Stimulated activated CD4-positive, alpha-beta T cell treated with anti-CD3 and anti-CD28 coated beads, Interleukin-1b, Interleukin-23, amount 100 ng/mL, for 1 hour (primary cell): ENCODE measurements around the gene SLC26A11.

Experiments used
- DNase-seq, 2 donors: peaks; one replicate each; pipeline ENCODE4 v3.0.0-alpha.2; 2020; ENCODE audit warnings: low read depth in 2 of 2

SLC26A11 gene

GRCh38 chr17:80217703-80218362 is 2.4 kb upstream of the SLC26A11 start:
- DNase-seq = no peak

GRCh38 chr17:80218391-80218790 is 1.8 kb upstream of the SLC26A11 start:
- DNase-seq = no peak

DNA sequence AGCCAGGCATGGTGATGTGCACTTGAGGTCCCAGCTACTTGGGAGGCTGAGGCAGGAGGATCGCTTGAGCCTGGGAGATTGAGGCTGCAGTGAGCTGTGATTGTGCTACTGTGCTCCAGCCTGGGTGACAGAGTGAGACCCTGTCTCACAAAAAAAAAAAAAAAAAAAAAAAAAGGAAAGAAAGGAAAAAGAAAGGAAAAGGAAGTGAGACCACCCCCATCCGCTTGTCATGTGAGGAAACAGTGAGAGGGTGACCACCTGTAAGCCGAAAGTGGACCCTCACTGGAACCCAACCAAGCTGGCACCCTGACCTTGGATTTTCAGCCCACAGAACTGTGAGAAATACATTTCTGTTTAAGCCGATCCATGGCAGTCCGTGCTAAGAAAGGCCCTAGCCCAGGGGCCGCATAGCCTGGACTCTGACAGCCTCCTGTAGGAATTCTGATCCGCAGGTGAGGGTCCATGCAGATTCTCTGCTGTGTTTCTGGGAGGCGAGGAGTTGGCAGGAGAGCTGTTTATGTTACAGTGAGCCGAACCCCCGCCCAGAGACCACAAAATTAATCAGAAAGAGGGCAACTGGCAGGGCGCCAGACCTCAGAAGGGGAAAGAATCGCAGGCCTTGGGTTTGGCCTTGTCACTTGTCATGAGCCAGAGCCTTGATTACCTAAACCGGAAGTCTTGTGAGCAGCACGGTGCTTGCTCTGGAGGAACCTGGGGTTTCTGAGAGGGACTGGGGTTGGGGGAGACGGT is 1.0 kb upstream of the SLC26A11 start:
- peak; percentile 83 to 86 for DNase-seq

DNA sequence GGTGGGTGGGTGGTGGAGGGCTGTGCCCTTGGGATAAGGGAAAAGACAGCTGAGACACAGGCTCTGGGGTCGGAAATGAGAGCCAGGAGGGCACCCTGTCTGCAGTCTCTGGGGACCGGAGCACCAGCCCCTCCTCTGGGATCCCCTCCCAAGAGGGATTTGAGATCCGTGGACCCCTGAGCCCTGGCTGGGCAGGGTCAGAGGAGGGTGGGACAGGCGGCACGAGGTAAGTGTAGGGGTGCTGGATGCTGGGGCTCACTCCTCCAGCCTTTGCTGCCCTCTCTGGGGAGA is 519 bp upstream of the SLC26A11 start:
- no peak for DNase-seq

GRCh38 chr17:80220736-80221215 is 549 bp downstream of the SLC26A11 start:
- no peak for DNase-seq

GRCh38 chr17:80221351-80222105 is 1.3 kb downstream of the SLC26A11 start:
- no peak for DNase-seq

GRCh38 chr17:80222376-80223141 is 2.3 kb downstream of the SLC26A11 start:
- no peak for DNase-seq

- no peak for DNase-seq
These were observed 3.1 kb downstream of the SLC26A11 start for GRCh38 chr17:80223142-80223815.

DNA sequence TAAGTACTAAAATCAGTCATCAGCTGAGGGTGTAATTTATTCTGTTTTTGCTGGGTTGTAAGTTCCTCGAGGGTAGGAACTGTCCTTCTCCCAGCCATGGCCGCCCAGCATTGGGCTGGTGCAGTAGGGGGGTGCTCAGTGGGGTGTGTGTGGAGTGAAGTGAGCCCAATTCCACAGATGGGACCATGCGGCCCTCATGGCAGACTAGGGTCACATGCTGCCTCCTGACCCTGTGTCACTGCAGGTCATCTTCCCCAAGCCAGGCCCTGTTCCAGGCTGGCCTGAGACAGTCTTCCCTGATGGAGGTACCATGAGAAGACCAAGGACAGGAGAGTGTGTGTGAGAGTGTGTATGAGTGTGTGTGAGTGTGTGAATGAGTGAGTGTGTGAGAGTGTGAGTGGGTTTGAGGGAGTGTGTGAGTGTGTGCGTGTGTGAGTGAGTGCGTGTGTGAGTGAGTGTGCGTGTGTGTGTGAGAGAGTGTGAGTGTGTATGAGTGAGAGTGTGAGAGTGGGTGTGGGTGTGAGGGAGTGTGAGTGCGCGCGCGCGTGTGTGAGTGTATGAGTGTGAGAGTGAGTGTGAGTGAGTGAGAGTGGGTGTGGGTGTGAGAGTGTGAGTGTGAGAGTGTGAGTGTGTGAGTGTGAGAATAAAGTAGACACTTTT is 3.7 kb downstream of the SLC26A11 start:
- no peak for DNase-seq

DNA sequence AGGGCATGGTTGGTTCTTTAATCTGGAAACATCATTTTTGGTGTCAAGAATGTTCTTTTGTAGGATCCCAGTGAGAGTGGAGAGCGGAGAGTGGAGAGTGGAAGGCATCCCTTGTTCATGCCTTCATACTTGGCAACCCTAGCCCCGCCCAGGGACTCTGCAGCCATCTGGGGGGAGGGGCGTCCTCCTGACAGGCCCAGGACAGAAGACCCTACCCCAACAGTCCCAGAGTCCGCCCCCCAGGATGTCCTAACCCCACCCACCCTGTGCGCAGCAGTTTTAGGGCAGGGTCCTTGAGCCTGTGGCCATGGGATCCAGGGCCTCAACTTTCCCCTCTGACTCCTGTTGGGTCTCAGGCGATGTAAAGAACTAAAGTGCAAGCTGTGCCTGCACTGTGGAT is 4.5 kb downstream of the SLC26A11 start:
- DNase-seq = no peak

DNA sequence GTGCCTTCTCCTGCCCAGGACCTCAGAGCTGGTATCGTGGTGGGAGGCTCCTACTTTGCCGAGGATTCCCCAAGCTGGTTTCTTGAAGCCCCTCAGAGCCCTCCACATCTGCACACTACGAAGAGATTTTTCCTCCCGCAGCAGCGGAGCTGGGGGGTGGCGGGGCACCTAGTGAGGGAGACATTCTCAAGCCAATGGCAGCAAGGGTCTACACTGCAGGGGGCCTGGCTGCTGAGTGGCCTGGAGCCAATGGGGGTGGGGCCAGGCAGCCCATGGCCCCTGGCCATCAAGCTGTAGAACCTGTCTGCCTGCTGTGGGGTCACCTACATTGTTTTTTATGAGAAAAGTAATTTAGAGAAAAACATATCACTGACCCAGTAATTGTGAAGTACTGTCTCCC is 5.0 kb downstream of the SLC26A11 start:
- DNase-seq = no peak

- DNase-seq = no peak
These were observed 6.9 kb downstream of the SLC26A11 start for GRCh38 chr17:80227156-80227555.

- DNase-seq = no peak
These were observed 7.4 kb downstream of the SLC26A11 start for GRCh38 chr17:80227666-80228065.

DNA sequence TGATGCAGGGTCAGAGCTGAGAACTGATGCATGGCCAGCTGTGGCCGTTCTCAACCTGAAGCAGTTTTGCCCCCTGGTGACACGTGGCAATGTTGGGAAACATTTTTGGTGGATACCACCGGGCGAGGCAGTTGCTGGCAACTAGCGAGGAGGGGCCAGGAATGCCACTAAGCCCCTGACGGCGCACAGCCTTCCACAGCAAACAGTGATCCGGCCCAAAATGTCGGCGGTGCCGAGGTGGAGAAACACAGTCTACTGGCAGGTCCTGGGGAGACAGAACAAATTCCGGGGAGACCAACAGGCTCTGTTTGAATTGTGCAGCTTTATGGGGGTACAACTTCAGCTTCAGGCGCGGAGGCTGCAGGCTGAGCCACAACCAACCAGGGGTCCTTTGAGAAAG is 8.2 kb downstream of the SLC26A11 start:
- no peak for DNase-seq

- DNase-seq = no peak
These were observed 8.8 kb downstream of the SLC26A11 start for GRCh38 chr17:80229011-80229410.

- DNase-seq = no peak
These were observed 12.2 kb downstream of the SLC26A11 start for GRCh38 chr17:80232438-80232837.

DNA sequence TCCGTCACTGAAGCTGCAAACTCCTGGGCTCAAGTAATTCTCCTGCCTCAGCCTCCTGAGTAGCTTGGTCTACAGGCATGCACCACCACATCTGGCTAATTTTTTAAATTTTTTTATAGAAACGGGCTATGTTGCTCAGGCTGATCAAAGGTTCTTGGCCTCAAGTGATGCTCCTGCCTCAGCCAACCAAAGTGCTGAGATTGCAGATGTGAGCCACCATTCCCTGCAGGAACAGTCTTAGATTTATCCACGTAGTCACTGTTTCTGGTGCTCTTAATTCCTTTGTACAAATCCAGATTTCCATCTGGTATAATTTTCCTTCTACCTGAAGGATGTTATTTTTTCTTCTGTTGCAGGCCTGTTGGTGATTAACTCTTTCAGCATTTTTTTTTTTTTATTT is 13.0 kb downstream of the SLC26A11 start:
- DNase-seq = no peak

- no peak for DNase-seq
These were observed 16.7 kb downstream of the SLC26A11 start for GRCh38 chr17:80236911-80237310.

DNA sequence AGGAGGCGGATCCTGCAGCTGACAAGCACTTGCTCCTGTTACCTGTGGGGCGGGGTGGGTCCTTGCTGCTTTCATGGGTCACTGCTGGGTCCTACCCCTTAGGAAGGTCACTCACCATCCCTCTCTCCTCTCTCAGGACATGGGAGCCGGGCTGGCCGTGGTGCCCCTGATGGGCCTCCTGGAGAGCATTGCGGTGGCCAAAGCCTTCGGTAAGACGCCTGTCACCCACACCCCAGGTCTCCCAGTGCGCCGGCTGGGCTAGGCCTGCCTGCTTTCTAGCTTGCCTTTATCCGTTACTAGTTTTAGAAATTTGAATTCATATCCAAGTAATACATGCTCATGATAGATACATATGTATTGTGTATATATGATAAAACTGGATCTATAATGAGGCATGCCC is 17.2 kb downstream of the SLC26A11 start:
- no peak for DNase-seq

DNA sequence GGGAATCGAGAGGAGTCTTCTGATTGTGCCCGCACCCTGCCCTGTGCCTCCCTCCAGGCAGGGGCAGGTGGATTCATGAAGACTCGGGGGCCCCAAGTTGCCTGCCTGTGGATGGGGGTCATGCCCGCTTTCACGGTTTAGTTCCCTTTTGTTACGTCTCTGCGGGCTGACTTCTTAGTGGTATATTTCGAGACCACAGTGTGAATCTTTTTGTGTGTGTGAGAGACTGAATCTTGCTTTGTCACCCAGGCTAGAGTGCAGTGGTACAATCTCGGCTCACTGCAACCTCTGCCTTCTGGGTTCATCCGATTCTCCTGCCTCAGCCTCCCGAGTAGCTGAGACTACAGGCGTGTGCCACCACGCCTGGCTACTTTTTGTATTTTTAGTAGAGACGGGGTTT is 22.3 kb downstream of the SLC26A11 start:
- DNase-seq = no peak
